ENCODE results near the gene ANXA4. TPM values are rescaled to one million over a fixed set of nuclear protein-coding genes. Genes with fewer than 3 reads are reported as not detected.

ANXA4 gene
- total and polyA plus RNA-seq, 2 of the 13 experiments (the other 11 are each of a cell fraction or from before 2014, with no cell fraction given), result 155 to 168 TPM

GRCh38 chr2:69781321-69782248 is 39.7 kb downstream of the ANXA4 start (continued):
- TF ChIP-seq E2F1 (CRISPR knock-in tag; IDR thresholded peaks at IDR 0.05), result no peak
- TF ChIP-seq GZF1 (CRISPR knock-in tag; IDR thresholded peaks at IDR 0.05), result peak; percentile 74; the same call in 1 of the 2 replicates
- peak; percentile 46; the same call in 1 of the 2 replicates for TF ChIP-seq FOXC1 (CRISPR knock-in tag; IDR thresholded peaks at IDR 0.05; ENCODE audit: borderline replicate concordance)
- TF ChIP-seq STAT5B (CRISPR knock-in tag; IDR thresholded peaks at IDR 0.05), result peak; percentile 87; the same call in 1 of the 2 replicates
- peak; percentile 91 for TF ChIP-seq HOXD1 (CRISPR knock-in tag; IDR thresholded peaks at IDR 0.05)
- no peak for TF ChIP-seq BRF2 (CRISPR knock-in tag; IDR thresholded peaks at IDR 0.05)
- TF ChIP-seq HBP1 (CRISPR knock-in tag; IDR thresholded peaks at IDR 0.05; ENCODE audit: low read depth), result 0 out of 2 replicates have a peak, but pooled peaks have one; percentile 47
- peak; percentile 96 to 97 for TF ChIP-seq NR2F1 (CRISPR knock-in tag; IDR thresholded peaks at IDR 0.05)
- no peak for TF ChIP-seq NFATC3 (CRISPR knock-in tag; IDR thresholded peaks at IDR 0.05)
- TF ChIP-seq BRD4 (CRISPR knock-in tag; IDR thresholded peaks at IDR 0.05), result no peak
- peak in 1 of 2 experiments; percentile 94; a peak in 2 of 4 replicates for TF ChIP-seq KLF16 (CRISPR knock-in tag; IDR thresholded peaks at IDR 0.05)
- TF ChIP-seq ZNF17 (CRISPR knock-in tag; IDR thresholded peaks at IDR 0.05), result no peak
- peak; percentile 76; the same call in 1 of the 2 replicates for TF ChIP-seq ZNF556 (CRISPR knock-in tag; IDR thresholded peaks at IDR 0.05; ENCODE audit: borderline replicate concordance)
- TF ChIP-seq ZNF180 (CRISPR knock-in tag; IDR thresholded peaks at IDR 0.05; ENCODE audit: borderline replicate concordance, low read depth), result no peak
- no peak for TF ChIP-seq ZXDC (CRISPR knock-in tag; IDR thresholded peaks at IDR 0.05)
- TF ChIP-seq TRAFD1 (CRISPR knock-in tag; IDR thresholded peaks at IDR 0.05; ENCODE audit: borderline replicate concordance), result peak; percentile 73; the same call in 1 of the 2 replicates
- no peak for TF ChIP-seq SMAD1 (CRISPR knock-in tag; IDR thresholded peaks at IDR 0.05; ENCODE audit: borderline replicate concordance, low read depth)
- no peak for TF ChIP-seq ZNF207 (IDR thresholded peaks at IDR 0.05; ENCODE audit: borderline replicate concordance)
- no peak for TF ChIP-seq ZNF10 (CRISPR knock-in tag; IDR thresholded peaks at IDR 0.05; ENCODE audit: borderline replicate concordance, low read depth)

All from HepG2 (cell line).